HG02798 (cell line): ENCODE data around the gene C12orf57.
A peak's percentile ranks its signal among the peaks of the same experiment; 100 is the strongest.

Experiments
- ATAC-seq: cut with Tn5 transposase; IDR thresholded peaks from one replicate; pipeline ENCODE4 v1.9.1; 2021; ENCODE audit warnings: mild to moderate bottlenecking; ENCODE audit not compliant: unreplicated experiment, poor library complexity

Gene C12orf57

GRCh38 chr12:6936636-6937480 is 7.0 kb upstream of the C12orf57 start:
- ATAC-seq, result peak; percentile 4

GRCh38 chr12:6937481-6938352 is 6.1 kb upstream of the C12orf57 start:
- peak; percentile 93 for ATAC-seq

- ATAC-seq, result no peak
These were observed 5.2 kb upstream of the C12orf57 start for GRCh38 chr12:6938353-6939190.

- no peak for ATAC-seq
These were observed 4.7 kb upstream of the C12orf57 start for GRCh38 chr12:6939191-6939540.

- ATAC-seq, result no peak
These were observed 2.6 kb upstream of the C12orf57 start for GRCh38 chr12:6941267-6941666.

GRCh38 chr12:6941782-6942181 is 2.0 kb upstream of the C12orf57 start:
- no peak for ATAC-seq

- ATAC-seq, result no peak
These were observed 1.5 kb upstream of the C12orf57 start for GRCh38 chr12:6942331-6942665.

- ATAC-seq, result peak; percentile 30
These were observed 467 bp upstream of the C12orf57 start for GRCh38 chr12:6943389-6943721.

GRCh38 chr12:6944381-6945186 is 762 bp downstream of the C12orf57 start:
- peak; percentile 46 for ATAC-seq

- no peak for ATAC-seq
These were observed 1.8 kb downstream of the C12orf57 start for GRCh38 chr12:6945613-6946012.

GRCh38 chr12:6946033-6946919 is 2.5 kb downstream of the C12orf57 start:
- peak; percentile 21 for ATAC-seq

GRCh38 chr12:6946920-6947374 is 3.1 kb downstream of the C12orf57 start:
- no peak for ATAC-seq

GRCh38 chr12:6947615-6948014 is 3.8 kb downstream of the C12orf57 start:
- no peak for ATAC-seq

GRCh38 chr12:6948873-6949594 is 5.2 kb downstream of the C12orf57 start:
- ATAC-seq, result no peak

- no peak for ATAC-seq
These were observed 6.6 kb downstream of the C12orf57 start for GRCh38 chr12:6950401-6950801.

- no peak for ATAC-seq
These were observed 7.2 kb downstream of the C12orf57 start, which contains the start of gene PTPN6 for GRCh38 chr12:6950811-6951540. Gene PTPN6 (plus strand): TSS chr12:6951356. CDS start chr12:6951513, 157 bp downstream.

- ATAC-seq, result no peak
These were observed 7.8 kb downstream of the C12orf57 start for GRCh38 chr12:6951551-6952120.
